SU-DHL-6 (cell line): ENCODE results near the gene GSTA5.

ENCODE experiments used
- H2AFZ ChIP-seq: fragments of 200-600 bp; sonication (generic); 2 replicates; pipeline ENCODE4 v1.6.1; 2014; ENCODE audit warnings: low read depth, mild to moderate bottlenecking, moderate library complexity, mixed read lengths, antibody characterized with exemption, low read length; ENCODE audit not compliant: severe bottlenecking
- H3F3A ChIP-seq: fragments of 200-600 bp; shearing (Covaris generic); 2 replicates; pipeline ENCODE4 v1.6.0; 2016; ENCODE audit warnings: antibody characterized with exemption, mild to moderate bottlenecking; ENCODE audit not compliant: insufficient read depth
- H3K27ac ChIP-seq: fragments of 200-600 bp; sonication (generic); 2 replicates; pipeline ENCODE4 v1.5.1; 2016; ENCODE audit warnings: low read depth, mild to moderate bottlenecking, low read length, moderate library complexity, mixed read lengths
- H3K27me3 ChIP-seq: fragments of 200-600 bp; sonication (generic), shearing (Covaris generic); 2 replicates; pipeline ENCODE4 v1.6.0; 2014; ENCODE audit warnings: mild to moderate bottlenecking, low read length
- H3K36me3 ChIP-seq: fragments of 200-600 bp; sonication (generic); 2 replicates; pipeline ENCODE4 v1.6.1; 2014; ENCODE audit warnings: mild to moderate bottlenecking, low read length, mixed read lengths
- H3K4me2 ChIP-seq: fragments of 300-600, 200-600 bp; shearing (Covaris generic), sonication (generic); 2 replicates; pipeline ENCODE4 v1.6.0; 2014; ENCODE audit warnings: low read length, low read depth, mild to moderate bottlenecking; ENCODE audit not compliant: poor library complexity, severe bottlenecking
- H3K4me3 ChIP-seq: fragments of 200-600 bp; sonication (generic); 2 replicates; pipeline ENCODE4 v1.5.1; 2014; ENCODE audit warnings: antibody characterized with exemption, low read length, mild to moderate bottlenecking, mixed read lengths; ENCODE audit not compliant: insufficient read depth, poor library complexity, severe bottlenecking
- H3K79me2 ChIP-seq: fragments of 200-600 bp; sonication (generic); 2 replicates; pipeline ENCODE4 v1.6.1; 2014; ENCODE audit warnings: mild to moderate bottlenecking, low read length, moderate library complexity; ENCODE audit not compliant: insufficient read depth
- H3K9ac ChIP-seq: fragments of 200-600 bp; sonication (generic); 2 replicates; pipeline ENCODE4 v1.7.0; 2014; ENCODE audit warnings: mild to moderate bottlenecking, low read length
- H3K9me2 ChIP-seq: fragments of 200-600 bp; sonication (generic); replicated peaks from 2 replicates; pipeline ENCODE4 v1.6.1; 2014; ENCODE audit warnings: low read length; ENCODE audit not compliant: insufficient read depth
- H3K9me3 ChIP-seq: fragments of 200-600 bp; sonication (generic); 2 replicates; pipeline ENCODE4 v1.6.1; 2014; ENCODE audit warnings: low read length, mixed read lengths; ENCODE audit not compliant: insufficient read depth
- H4K20me1 ChIP-seq: fragments of 200-600 bp; sonication (generic); 2 replicates; pipeline ENCODE4 v1.6.1; 2014; ENCODE audit warnings: low read depth, mild to moderate bottlenecking, antibody characterized with exemption, low read length, moderate library complexity, mixed read lengths
- CTCF ChIP-seq: fragments of 200-600 bp; sonication (generic); IDR thresholded peaks from one replicate; pipeline ENCODE4 v1.5.1; 2017; ENCODE audit warnings: antibody characterized with exemption, mild to moderate bottlenecking, low read length, moderate library complexity; ENCODE audit not compliant: insufficient read depth, poor library complexity, severe bottlenecking
- EZH2phosphoT487 ChIP-seq: fragments of 200-600 bp; sonication (generic), shearing (Covaris generic); conservative IDR thresholded peaks from 2 replicates; pipeline ENCODE4 v1.6.1; 2018; ENCODE audit warnings: mild to moderate bottlenecking, antibody characterized with exemption, low read length, moderate library complexity, mixed read lengths

Gene GSTA5

GRCh38 chr6:52840763-52841585 is at the start of gene GSTA5:
GSTA5 (minus strand) TSS chr6:52840813.
- no peaks in the 10 kb centered on the region for H3K36me3 ChIP-seq
- H3K9me3 ChIP-seq: no peaks in the 10 kb centered on the region
- H3K27me3 ChIP-seq: no peaks in the 10 kb centered on the region
- H3K9me2 ChIP-seq: no peaks in the 10 kb centered on the region
- H3K27ac ChIP-seq: no peak within 1 kb of the TSS
- no peak within 1 kb of the TSS for H2AFZ ChIP-seq
- no peak within 1 kb of the TSS for H3K4me3 ChIP-seq
- no peak within 1 kb of the TSS for H3K9ac ChIP-seq
- no peaks in the 10 kb centered on the region for H3F3A ChIP-seq
- no peaks in the 10 kb centered on the region for H3K79me2 ChIP-seq
- no peak within 1 kb of the TSS for H3K4me2 ChIP-seq
- no peak for TF ChIP-seq CTCF
- TF ChIP-seq EZH2phosphoT487: no peak
- H4K20me1 ChIP-seq: no peaks in the 10 kb centered on the region

- no peak overlapping the region for H3K9ac ChIP-seq
- H2AFZ ChIP-seq: no peak overlapping the region
- no peaks in the 10 kb centered on the region for H3K79me2 ChIP-seq
- H3K27ac ChIP-seq: no peak overlapping the region
- H3K27me3 ChIP-seq: peaks cover 3% of the 10 kb centered on the region; the same call in 1 of the 2 replicates
- no peak for TF ChIP-seq EZH2phosphoT487
- no peak for TF ChIP-seq CTCF
- no peak overlapping the region for H3K4me2 ChIP-seq
- H3K4me3 ChIP-seq: no peak overlapping the region
- no peaks in the 10 kb centered on the region for H3K9me2 ChIP-seq
- H4K20me1 ChIP-seq: no peaks in the 10 kb centered on the region
- no peaks in the 10 kb centered on the region for H3K9me3 ChIP-seq
- H3F3A ChIP-seq: no peaks in the 10 kb centered on the region
- H3K36me3 ChIP-seq: no peaks in the 10 kb centered on the region
These were observed 49.4 kb upstream of the GSTA5 start for GRCh38 chr6:52890018-52890417.

GRCh38 chr6:52887910-52888524 is 47.4 kb upstream of the GSTA5 start:
- H3K4me3 ChIP-seq: no peak overlapping the region
- no peaks in the 10 kb centered on the region for H4K20me1 ChIP-seq
- no peak overlapping the region for H3K9ac ChIP-seq
- no peaks in the 10 kb centered on the region for H3K79me2 ChIP-seq
- no peak overlapping the region for H2AFZ ChIP-seq
- no peaks in the 10 kb centered on the region for H3F3A ChIP-seq
- H3K27ac ChIP-seq: no peak overlapping the region
- no peaks in the 10 kb centered on the region for H3K9me3 ChIP-seq
- H3K4me2 ChIP-seq: no peak overlapping the region
- H3K27me3 ChIP-seq: peaks cover 3% of the 10 kb centered on the region; the same call in 1 of the 2 replicates
- no peaks in the 10 kb centered on the region for H3K36me3 ChIP-seq
- H3K9me2 ChIP-seq: no peaks in the 10 kb centered on the region
- TF ChIP-seq EZH2phosphoT487 (no peak), CTCF (no peak)
